Esophagus muscularis mucosa (tissue), 3 donors: Measurements from ENCODE around the gene UVRAG.

ENCODE experiments used
- CTCF ChIP-seq, 3 experiments: fragments of 200-600 bp in 2 of 3; fragments of 450-650 bp in 1 of 3; sonication (generic) in 2 of 3; IDR thresholded peaks; one replicate each; pipeline ENCODE4 v1.5.1; 2017 to 2019; ENCODE audit warnings: antibody characterized with exemption in 3 of 3, mild to moderate bottlenecking in 2 of 3, moderate library complexity in 1 of 3
- POLR2A ChIP-seq: fragments of 450-650 bp; IDR thresholded peaks from one replicate; pipeline ENCODE4 v1.6.1; 2017; ENCODE audit warnings: antibody characterized with exemption, moderate library complexity, mild to moderate bottlenecking, low read depth

GRCh38 chr11:75980031-75980430, 165.0 kb downstream of the UVRAG start:
- TF ChIP-seq CTCF (IDR thresholded peaks at IDR 0.05) (no peak), POLR2A (no peak)
